ENCODE results near the gene CCL16. TPM values are rescaled to one million over a fixed set of nuclear protein-coding genes. Genes with fewer than 3 reads are reported as not detected.

Gene CCL16
- total RNA-seq, 2 donors from 2014 or later: not detected

- intact Hi-C loops (cut with DNase I): no loop called here
- no peaks in the 10 kb centered on the region for H3K9me3 ChIP-seq
- peak within 1 kb of the TSS; percentile 17 to 20 for H3K4me3 ChIP-seq
- no peaks in the 10 kb centered on the region for H3K36me3 ChIP-seq
- no peaks in the 10 kb centered on the region for H3K27me3 ChIP-seq (replicated peaks; ENCODE audit: insufficient read depth)
- no peaks in the 10 kb centered on the region for H3K4me1 ChIP-seq (replicated peaks)
- DNase-seq (ENCODE audit: low spot score): peak; percentile 7
- no peak within 1 kb of the TSS for H3K27ac ChIP-seq
- WGBS: 3% methylated on average over 28 of the region's 35 CpGs
- TF ChIP-seq POLR2AphosphoS5 (IDR thresholded peaks at IDR 0.05) (peak; percentile 50), CTCF (IDR thresholded peaks at IDR 0.05) (no peak)
Observed at GRCh38 chr17:35930211-35931065, 50.9 kb downstream of the CCL16 start, which contains the start of gene RDM1. RDM1 (minus strand) TSS chr17:35930773; CDS start chr17:35930727, 46 bp downstream.

GRCh38 chr17:35927714-35928113 is 53.6 kb downstream of the CCL16 start:
- intact Hi-C loops (cut with DNase I): no loop called here

More at GRCh38 chr17:35927714-35928113, 53.6 kb downstream of the CCL16 start:
- H3K36me3 ChIP-seq: no peaks in the 10 kb centered on the region
- DNase-seq (ENCODE audit: low spot score): no peak
- H3K27me3 ChIP-seq (replicated peaks; ENCODE audit: insufficient read depth): no peaks in the 10 kb centered on the region
- H3K4me1 ChIP-seq (replicated peaks): no peaks in the 10 kb centered on the region
- H3K9me3 ChIP-seq: no peaks in the 10 kb centered on the region
- H3K4me3 ChIP-seq: no peak overlapping the region
- H3K27ac ChIP-seq: no peak overlapping the region
- TF ChIP-seq POLR2AphosphoS5 (IDR thresholded peaks at IDR 0.05) (no peak), CTCF (IDR thresholded peaks at IDR 0.05) (no peak), POLR2A (IDR thresholded peaks at IDR 0.05) (no peak)

Other genes starting within 250 kb of the CCL16 start
- 1 to 10 TPM; 5.4 to 7.2 TPM for gene RASL10B, start 249.9 kb downstream of the CCL16 start, total RNA-seq
- not detected for gene GAS2L2, start 228.3 kb downstream of the CCL16 start, total RNA-seq
- gene C17orf50, start 220.6 kb downstream of the CCL16 start, total RNA-seq: 10 to 100 TPM in 1 of 2 donors, not detected in 1; 15.8 TPM
- gene MMP28, start 185.9 kb downstream of the CCL16 start, total RNA-seq: 100 to 1,000 TPM in 1 of 2 donors, 10 to 100 TPM in 1; 12.8 to 146 TPM
- 10 to 100 TPM; 57.2 to 86.1 TPM for gene TAF15, start 172.0 kb downstream of the CCL16 start, total RNA-seq
- under 1 TPM in 1 of 2 donors, not detected in 1; 0.40 TPM for gene HEATR9, start 112.6 kb downstream of the CCL16 start, total RNA-seq
- 1 to 10 TPM; 1.2 to 4.5 TPM for gene CCL5, start 101.1 kb downstream of the CCL16 start, total RNA-seq
- 1 to 10 TPM in 1 of 2 donors, not detected in 1; 2.4 TPM for gene RDM1, start 50.7 kb downstream of the CCL16 start, total RNA-seq
- gene LYZL6, start 37.8 kb downstream of the CCL16 start, total RNA-seq: 1 to 10 TPM in 1 of 2 donors, not detected in 1; 4.4 TPM
- gene CCL14, start 5.2 kb upstream of the CCL16 start, total RNA-seq: 10 to 100 TPM; 19.9 to 28.0 TPM
- not detected for gene CCL15, start 20.1 kb upstream of the CCL16 start, total RNA-seq
- gene CCL23, start 36.5 kb upstream of the CCL16 start, total RNA-seq: 1 to 10 TPM; 7.4 to 8.7 TPM
- 1 to 10 TPM in 1 of 2 donors, not detected in 1; 2.4 TPM for gene CCL18, start 82.8 kb upstream of the CCL16 start, total RNA-seq
- not detected for gene CCL3, start 108.6 kb upstream of the CCL16 start, total RNA-seq
- gene CCL4, start 122.3 kb upstream of the CCL16 start, total RNA-seq: 1 to 10 TPM in 1 of 2 donors, under 1 TPM in 1; 0.57 to 1.5 TPM
- 1 to 10 TPM in 1 of 2 donors, under 1 TPM in 1; 0.96 to 3.9 TPM for gene TBC1D3B, start 195.1 kb upstream of the CCL16 start, total RNA-seq
- not detected for gene CCL3L1, start 215.3 kb upstream of the CCL16 start, total RNA-seq
- under 1 TPM in 1 of 2 donors, not detected in 1; 0.32 TPM for gene CCL4L2, start 229.6 kb upstream of the CCL16 start, total RNA-seq